Kidney (tissue), 14 donors: ENCODE measurements around the gene GNGT2. TPM values are rescaled to one million over a fixed set of nuclear protein-coding genes. Genes with fewer than 3 reads are reported as not detected.

Experiments
- DNase-seq, 5 donors: peaks; one replicate each; pipeline ENCODE4 v3.0.0-alpha.2; 2013 to 2020
- FAIRE-seq: peaks from 2 replicates; lab custom pipeline; 2012; peaks lifted over from hg19 to GRCh38; lab: Jason Lieb, UNC
- H3K27ac ChIP-seq, 2 donors: one replicate each; pipeline ENCODE4 v1.7.0; 2013; ENCODE audit warnings: low read depth in 2 of 2, low read length in 2 of 2, inconsistent platforms in 1 of 2
- H3K27me3 ChIP-seq: one replicate; pipeline ENCODE4 v1.7.1; 2013; ENCODE audit warnings: low read length, inconsistent platforms; ENCODE audit not compliant: control insufficient read depth, insufficient read depth
- H3K36me3 ChIP-seq, 3 donors: one replicate each; pipeline versions ENCODE4 v1.7.0 to v1.7.1; 2013; ENCODE audit warnings: low read length in 3 of 3, control low read depth in 1 of 3, inconsistent platforms in 1 of 3; ENCODE audit not compliant: insufficient read depth in 3 of 3, control insufficient read depth in 2 of 3
- H3K4me1 ChIP-seq, 3 donors: one replicate each; pipeline versions ENCODE4 v1.7.0 to v1.7.1; 2013; ENCODE audit warnings: low read length in 3 of 3, inconsistent platforms in 1 of 3, low read depth in 1 of 3; ENCODE audit not compliant: control insufficient read depth in 2 of 3, insufficient read depth in 2 of 3
- H3K4me3 ChIP-seq, 3 donors: one replicate each; pipeline versions ENCODE4 v1.7.0 to v1.8.1; 2013; ENCODE audit warnings: low read length in 3 of 3, control low read depth in 1 of 3, inconsistent platforms in 1 of 3
- H3K9ac ChIP-seq, 3 donors: one replicate each; pipeline versions ENCODE4 v1.7.0 to v1.7.1; 2013; ENCODE audit warnings: low read length in 3 of 3, control low read depth in 1 of 3, inconsistent platforms in 1 of 3
- H3K9me3 ChIP-seq, 3 donors: one replicate each; pipeline versions ENCODE4 v1.7.0 to v1.7.1; 2013; ENCODE audit warnings: low read length in 3 of 3, control low read depth in 1 of 3, inconsistent platforms in 1 of 3; ENCODE audit not compliant: control insufficient read depth in 2 of 3, insufficient read depth in 1 of 3
- CTCF ChIP-seq: IDR thresholded peaks from 3 replicates; pipeline ENCODE4 v1.5.1; 2012; ENCODE audit warnings: mild to moderate bottlenecking, moderate library complexity, borderline replicate concordance; ENCODE audit not compliant: insufficient read depth; ENCODE audit errors: extremely low read depth
- intact Hi-C: fragments of 100-400 bp; cut with DNase I; formaldehyde crosslinking; loops from one replicate; pipeline ENCODE4 v1.11.1; 2022
- polyA plus RNA-seq: library from polyadenylated mRNA; stranded (reverse); fragments of 350-450 nt; fragmentation: Illumina TruSeq; extraction: RNeasy Lipid Tissue Mini Kit (QIAGEN cat#74804); gene quantifications from one replicate; pipeline ENCODE4 v1.2.3, GENCODE V29; 2014; ENCODE audit warnings: low read depth, low replicate concordance; ENCODE audit not compliant: insufficient read depth
- total RNA-seq: library from RNA; stranded (reverse); fragmentation: NEBNext Ultra II Directional; extraction: Animal tissue kit (Norgen Biotek cat#: 25700); gene quantifications from one replicate; pipeline ENCODE4 v1.2.1, GENCODE V29; 2021
- donor health status: control.
- donor health status: control.
- donor health status: control.
- donor health status: control.
- donor health status: control.
- donor health status: DM: yes; HTN: yes; CAD: no.
- donor health status: Normal renal cell carcinoma (clear cell type).

The GNGT2 gene
- total and polyA plus RNA-seq, 2 donors from 2014 or later: 4.7 to 8.3 TPM

- Histone ChIP-seq H3K27ac (no peak overlapping the region), H3K4me3 (peak overlapping the region in 1 of 3 donors; percentile 29), H3K9ac (no peak overlapping the region), H3K9me3 (no peaks in the 10 kb centered on the region), H3K36me3 (no peaks in the 10 kb centered on the region), H3K27me3 (peaks cover 19% of the 10 kb centered on the region), H3K4me1 (peaks cover 0 to 13% (median 6%) of the 10 kb centered on the region in 3 donors)
- intact Hi-C loops: no loop called here
- DNase-seq (peak; percentile 65 to 84 (median 74)), FAIRE-seq (no peak)
- peak; percentile 66 for TF ChIP-seq CTCF
Measured at GRCh38 chr17:49223517-49224197, 13.3 kb upstream of the GNGT2 start.

- FAIRE-seq (no peak), DNase-seq (no peak)
- Histone ChIP-seq H3K4me1 (peaks cover 0 to 13% (median 6%) of the 10 kb centered on the region in 3 donors), H3K27me3 (peaks cover 19% of the 10 kb centered on the region), H3K36me3 (no peaks in the 10 kb centered on the region), H3K27ac (no peak overlapping the region), H3K4me3 (no peak overlapping the region), H3K9ac (no peak overlapping the region), H3K9me3 (no peaks in the 10 kb centered on the region)
- TF ChIP-seq CTCF: no peak
- intact Hi-C loops: no loop called here
Measured at GRCh38 chr17:49223168-49223516, 12.8 kb upstream of the GNGT2 start.

DNA sequence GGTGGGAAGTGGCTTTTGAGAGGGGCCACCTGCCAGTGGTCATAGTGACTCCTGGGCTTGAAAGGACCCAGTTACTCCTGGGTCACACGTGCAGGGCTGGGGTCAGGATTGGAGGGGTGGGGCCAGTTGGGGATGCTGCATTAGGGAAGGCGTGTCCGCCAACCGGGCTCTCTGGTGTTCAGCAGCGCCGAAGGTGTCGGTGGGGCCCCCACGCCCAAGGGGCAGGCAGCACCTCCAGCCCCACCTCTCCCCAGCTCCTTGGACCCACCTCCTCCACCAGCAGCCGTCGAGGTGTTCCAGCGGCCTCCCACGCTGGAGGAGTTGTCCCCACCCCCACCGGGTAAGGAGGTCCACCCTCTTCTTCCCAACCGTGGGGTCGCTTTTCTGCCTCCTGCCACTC lies 9.6 kb upstream of the GNGT2 start:
- Histone ChIP-seq H3K9ac (no peak overlapping the region), H3K36me3 (no peaks in the 10 kb centered on the region), H3K9me3 (no peaks in the 10 kb centered on the region), H3K4me1 (peaks cover 0 to 15% (median 0%) of the 10 kb centered on the region in 3 donors), H3K27me3 (peaks cover 10% of the 10 kb centered on the region), H3K4me3 (no peak overlapping the region), H3K27ac (no peak overlapping the region)
- FAIRE-seq (no peak), DNase-seq (peak in 1 of 5 donors; percentile 73)
- TF ChIP-seq CTCF: no peak
- intact Hi-C loops: no loop called here
